ENCODE measurements around the gene CLDN22. TPM values are rescaled to one million over a fixed set of nuclear protein-coding genes. Genes with fewer than 3 reads are reported as not detected.

The CLDN22 gene
- total and polyA plus RNA-seq, 9 of the 15 experiments (the other 6 are each of a cell fraction or from before 2014, with no cell fraction given), result 0.21 TPM; not detected in 8

- TF ChIP-seq HINFP (tag; conservative IDR thresholded peaks at IDR 0.05; ENCODE audit: low read depth) (peak; percentile 91), POLR2B (IDR thresholded peaks at IDR 0.05; ENCODE audit: low read depth, partially characterized antibody) (peak; percentile 46), E2F6 (IDR thresholded peaks at IDR 0.05; ENCODE audit: borderline replicate concordance in 1 of 2, extremely low read depth in 1 of 2, insufficient read depth in 1 of 2, insufficient read length in 1 of 2, low read depth in 1 of 2, low read length in 1 of 2, poor library complexity in 1 of 2, severe bottlenecking in 1 of 2) (no peak), ZNF354B (CRISPR knock-in tag; IDR thresholded peaks at IDR 0.05) (peak; percentile 99), GABPB1 (CRISPR knock-in tag; IDR thresholded peaks at IDR 0.05) (peak; percentile 52; the same call in 1 of the 2 replicates), CBX5 (IDR thresholded peaks at IDR 0.05; ENCODE audit: borderline replicate concordance, low read depth) (no peak), NR2F6 (CRISPR knock-in tag; IDR thresholded peaks at IDR 0.05) (peak; percentile 97), ZFPM2 (CRISPR knock-in tag; IDR thresholded peaks at IDR 0.05) (peak; percentile 100), L3MBTL2 (IDR thresholded peaks at IDR 0.05) (peak; percentile 86), ZNF263 (CRISPR knock-in tag; IDR thresholded peaks at IDR 0.05; ENCODE audit: borderline replicate concordance) (no peak), SIN3B (IDR thresholded peaks at IDR 0.05; ENCODE audit: low read depth) (no peak), ZNF76 (CRISPR knock-in tag; IDR thresholded peaks at IDR 0.05; ENCODE audit: borderline replicate concordance) (peak; percentile 99), ZNF197 (CRISPR knock-in tag; IDR thresholded peaks at IDR 0.05; ENCODE audit: low read depth) (peak; percentile 100), RAD21 (CRISPR knock-in tag; conservative IDR thresholded peaks at IDR 0.05 in 1 of 2, IDR thresholded peaks at IDR 0.05 in 1 of 2) (peak in 1 of 2 experiments; percentile 46; a peak in 2 of 4 replicates), MTA1 (IDR thresholded peaks at IDR 0.05; ENCODE audit: borderline replicate concordance) (peak; percentile 76), TFE3 (CRISPR knock-in tag; IDR thresholded peaks at IDR 0.05) (peak; percentile 75), GATA2 (CRISPR knock-in tag; IDR thresholded peaks at IDR 0.05) (no peak), MBD1 (CRISPR knock-in tag; IDR thresholded peaks at IDR 0.05) (peak; percentile 99), MCM3 (IDR thresholded peaks at IDR 0.05) (no peak), KLF1 (tag; IDR thresholded peaks at IDR 0.05) (peak; percentile 100)
Observed at GRCh38 chr4:183348706-183349659, 28.9 kb upstream of the CLDN22 start (continued).

Data from K562 (cell line).